ENCODE data around the gene CHST15.

GRCh38 chr10:124060148-124060720 lies 33.2 kb downstream of the CHST15 start:
- TF ChIP-seq CTCF (CRISPR knock-in tag; IDR thresholded peaks at IDR 0.05) (no peak), ZNF510 (CRISPR knock-in tag; IDR thresholded peaks at IDR 0.05; ENCODE audit: low read depth) (no peak), SALL2 (CRISPR knock-in tag; IDR thresholded peaks at IDR 0.05) (no peak), NFE2L2 (IDR thresholded peaks at IDR 0.05; ENCODE audit: low read length) (no peak), NFE2 (CRISPR knock-in tag; IDR thresholded peaks at IDR 0.05) (no peak)

Data from HepG2 (cell line).